Activated T-cell treated with anti-CD3 and anti-CD28 coated beads for 4 hours (primary cell): ENCODE measurements around the gene PLEKHA1.
A peak's percentile ranks its signal among the peaks of the same experiment; 100 is the strongest.

Experiments used
- DNase-seq: peaks from one replicate; pipeline ENCODE4 v3.0.0-alpha.2; 2020

Gene PLEKHA1

DNA sequence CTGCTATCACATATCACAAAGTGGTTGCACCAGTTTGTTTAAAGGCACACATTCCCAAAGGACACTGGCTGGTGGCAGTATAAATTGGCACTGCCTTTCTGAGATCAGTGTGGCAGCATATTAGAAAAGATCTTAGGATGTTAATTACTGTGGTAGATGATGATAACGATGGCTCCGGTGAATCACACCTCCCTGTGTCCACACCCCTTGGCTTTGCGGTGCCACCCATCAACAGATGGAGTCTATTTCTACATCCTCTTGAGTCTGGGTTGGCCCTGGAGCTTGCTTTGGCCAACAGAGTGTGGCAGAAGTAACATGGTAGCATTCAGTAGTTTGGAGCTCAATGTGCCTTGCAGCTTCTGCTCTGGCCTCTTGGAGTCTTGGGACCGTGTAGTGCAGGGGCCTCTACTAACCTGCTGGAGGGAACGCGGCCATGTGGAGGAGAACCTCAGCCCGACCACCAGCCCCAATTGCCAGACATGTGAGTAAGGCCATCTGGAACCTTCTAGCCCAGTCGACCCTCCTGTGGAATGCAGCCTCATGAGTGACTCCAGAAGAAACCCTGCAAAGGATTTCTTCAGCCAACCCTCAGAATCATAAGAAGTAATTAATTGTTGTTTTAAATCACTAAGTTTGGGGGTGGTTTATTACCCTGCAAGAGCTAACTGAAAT, 27.2 kb upstream of the PLEKHA1 start:
- DNase-seq = no peak

- DNase-seq = no peak
These were observed 26.0 kb upstream of the PLEKHA1 start for GRCh38 chr10:122348512-122348911.

DNA sequence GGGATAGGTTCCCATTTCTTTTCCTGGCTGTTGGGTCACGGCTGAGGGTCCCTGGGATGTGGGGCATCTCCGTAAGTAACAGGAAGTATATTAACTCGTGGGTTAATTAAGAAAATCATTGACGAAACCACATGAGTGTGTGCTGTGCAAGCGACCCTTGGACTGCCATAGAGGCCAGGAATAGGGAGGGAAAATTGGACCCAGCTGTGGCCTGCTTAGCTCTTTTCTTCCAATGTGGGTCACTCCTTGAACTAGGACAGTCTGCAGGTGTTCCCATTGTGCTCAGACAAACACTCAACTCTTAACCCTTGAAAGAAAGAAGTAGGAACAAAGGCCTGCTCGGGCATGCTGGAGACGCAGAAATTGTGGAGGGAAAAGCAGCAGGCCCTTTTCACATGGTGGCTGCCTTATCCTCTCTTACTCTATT, 25.6 kb upstream of the PLEKHA1 start:
- DNase-seq = no peak

DNA sequence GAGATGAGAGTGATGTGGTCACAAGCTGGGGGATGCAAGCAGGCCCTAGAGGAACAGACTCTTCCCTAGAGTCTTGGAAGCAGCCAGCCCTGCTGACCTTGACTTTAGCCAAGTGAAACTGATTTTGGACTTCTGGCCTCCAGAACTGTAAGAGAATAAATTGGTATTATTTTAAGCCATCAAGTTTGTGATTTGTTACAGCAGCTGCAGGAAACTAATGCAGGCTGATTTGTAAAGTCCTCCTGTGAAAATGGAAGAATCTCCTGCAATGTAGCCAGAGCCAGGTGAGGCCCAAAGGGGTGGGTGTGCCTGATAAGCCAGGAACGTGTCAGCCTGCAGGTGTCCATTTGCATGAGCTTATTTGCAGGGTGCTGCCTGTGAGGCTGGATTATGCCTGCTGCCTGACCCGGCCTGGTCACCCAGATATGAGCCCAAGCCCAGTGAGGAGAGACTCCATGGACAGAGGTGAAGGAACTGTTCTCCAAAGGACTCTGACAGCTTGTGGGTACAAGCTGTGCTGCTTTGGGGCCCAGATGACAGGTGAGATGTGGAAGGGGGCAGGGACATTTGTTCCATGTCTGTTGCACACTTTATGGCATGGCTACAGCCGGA, 24.6 kb upstream of the PLEKHA1 start:
- no peak for DNase-seq

DNA sequence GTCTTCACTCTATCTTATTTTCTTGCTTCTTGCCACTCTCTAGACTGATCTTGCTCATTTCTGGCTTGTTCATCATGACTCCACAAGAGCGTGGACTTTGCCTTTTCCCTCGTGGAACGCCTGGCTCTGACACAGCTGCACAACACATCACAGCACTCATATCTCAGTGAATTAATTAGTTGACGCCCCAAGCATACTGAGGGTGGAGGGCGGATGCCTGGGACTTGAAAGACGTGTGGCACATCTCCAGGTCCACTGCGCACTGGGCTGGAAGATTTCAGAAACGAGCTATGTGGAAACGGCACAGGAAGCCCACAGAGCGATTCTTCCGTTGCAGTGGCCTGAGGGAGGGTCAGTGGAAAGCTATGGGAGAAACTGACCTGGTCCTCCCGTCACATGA, 23.6 kb upstream of the PLEKHA1 start:
- no peak for DNase-seq

- no peak for DNase-seq
These were observed 21.5 kb upstream of the PLEKHA1 start for GRCh38 chr10:122352817-122353525.

GRCh38 chr10:122354383-122354782, 20.1 kb upstream of the PLEKHA1 start:
- DNase-seq = no peak

DNA sequence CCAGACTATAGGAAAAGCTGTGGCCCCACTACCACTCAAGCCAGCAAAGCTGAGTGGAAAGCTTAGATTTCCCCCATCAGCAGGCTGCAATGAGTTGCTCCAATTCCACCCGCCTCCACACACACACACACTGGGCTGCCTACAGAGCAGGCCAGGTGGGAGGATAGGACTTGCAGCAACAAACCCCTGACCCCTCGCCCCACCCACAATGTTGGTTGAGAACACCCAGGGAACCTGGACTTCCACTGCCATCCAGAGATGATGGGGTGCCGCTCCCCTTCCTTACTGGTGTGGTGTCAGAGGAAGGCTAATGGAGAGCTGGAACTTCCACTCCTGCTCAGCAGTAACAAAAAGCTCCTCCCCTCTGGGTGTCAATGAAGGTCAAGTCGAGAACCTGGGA, 16.8 kb upstream of the PLEKHA1 start:
- DNase-seq = no peak

GRCh38 chr10:122359621-122360020, 14.9 kb upstream of the PLEKHA1 start:
- no peak for DNase-seq

- DNase-seq = no peak
These were observed 13.5 kb upstream of the PLEKHA1 start for GRCh38 chr10:122361046-122361445.

DNA sequence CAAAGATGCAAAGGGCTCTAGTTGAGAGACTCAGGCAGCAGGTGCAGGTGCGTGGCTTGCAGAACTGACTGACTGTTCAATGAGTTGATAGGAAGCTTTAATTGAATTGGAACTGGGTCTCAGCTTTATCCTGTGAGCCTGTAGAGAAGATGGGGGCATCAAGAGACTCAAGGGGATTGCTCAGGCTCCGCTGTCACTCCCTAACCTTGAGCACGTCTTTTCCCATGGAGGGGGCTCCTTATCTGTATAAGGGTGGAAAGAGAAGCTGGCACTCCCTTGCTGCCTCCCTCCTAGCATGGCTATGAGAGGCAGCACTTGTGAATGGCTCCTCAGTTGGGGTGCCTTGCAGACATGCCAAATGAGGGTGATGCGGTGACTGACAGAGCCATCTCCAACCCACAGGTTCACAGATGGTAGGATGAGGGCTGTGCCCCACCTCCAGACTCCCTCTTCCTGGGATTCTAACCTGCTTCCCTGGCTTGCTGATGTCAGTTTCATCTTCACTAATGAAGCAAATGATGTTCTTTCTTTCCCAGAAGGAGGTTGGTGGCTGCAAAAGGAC, 12.4 kb upstream of the PLEKHA1 start:
- no peak for DNase-seq

DNA sequence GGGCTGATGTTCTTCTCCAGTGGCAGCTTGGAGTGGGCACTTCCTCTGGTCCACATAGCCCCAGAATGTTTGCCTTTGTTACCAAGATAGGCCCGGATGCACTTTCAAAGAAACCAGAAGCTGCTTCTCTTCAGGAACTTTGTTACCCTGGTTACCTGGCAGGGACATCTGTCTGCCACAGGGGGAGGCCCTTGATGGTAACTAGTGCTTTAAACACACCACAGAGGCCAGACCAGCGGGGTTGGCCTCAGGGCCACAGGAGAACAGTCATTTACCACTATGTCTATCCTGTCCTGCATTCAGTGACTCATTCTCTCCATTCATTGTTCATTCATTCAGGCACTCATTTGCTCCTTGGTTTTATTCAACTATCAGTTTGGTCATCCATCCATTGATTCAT, 11.9 kb upstream of the PLEKHA1 start:
- DNase-seq = no peak

DNA sequence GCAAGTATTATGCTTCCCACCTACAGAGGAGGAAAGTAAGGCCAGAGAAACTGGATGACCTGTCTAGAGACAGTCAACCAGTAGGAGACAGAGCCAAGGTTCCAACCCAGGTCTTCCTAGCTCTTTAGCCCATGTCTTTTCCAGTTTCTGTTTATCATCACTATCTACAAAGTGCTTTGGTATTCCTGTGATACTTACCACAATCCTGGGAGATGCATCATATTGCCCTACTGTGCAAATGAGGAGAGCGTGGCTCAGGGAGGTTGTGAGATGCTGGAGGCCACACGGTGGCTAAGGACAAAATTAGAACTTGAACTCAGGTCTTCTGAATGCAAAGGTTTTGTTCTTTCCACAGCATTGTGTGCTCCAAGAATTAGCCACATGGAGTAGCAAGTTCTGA, 11.2 kb upstream of the PLEKHA1 start:
- DNase-seq = no peak

GRCh38 chr10:122363722-122364463, 10.6 kb upstream of the PLEKHA1 start:
- no peak for DNase-seq

- DNase-seq = no peak
These were observed 5.8 kb upstream of the PLEKHA1 start for GRCh38 chr10:122368502-122369254.

GRCh38 chr10:122373108-122373507, 1.4 kb upstream of the PLEKHA1 start:
- no peak for DNase-seq

GRCh38 chr10:122373721-122374120, 787 bp upstream of the PLEKHA1 start:
- DNase-seq = no peak

DNA sequence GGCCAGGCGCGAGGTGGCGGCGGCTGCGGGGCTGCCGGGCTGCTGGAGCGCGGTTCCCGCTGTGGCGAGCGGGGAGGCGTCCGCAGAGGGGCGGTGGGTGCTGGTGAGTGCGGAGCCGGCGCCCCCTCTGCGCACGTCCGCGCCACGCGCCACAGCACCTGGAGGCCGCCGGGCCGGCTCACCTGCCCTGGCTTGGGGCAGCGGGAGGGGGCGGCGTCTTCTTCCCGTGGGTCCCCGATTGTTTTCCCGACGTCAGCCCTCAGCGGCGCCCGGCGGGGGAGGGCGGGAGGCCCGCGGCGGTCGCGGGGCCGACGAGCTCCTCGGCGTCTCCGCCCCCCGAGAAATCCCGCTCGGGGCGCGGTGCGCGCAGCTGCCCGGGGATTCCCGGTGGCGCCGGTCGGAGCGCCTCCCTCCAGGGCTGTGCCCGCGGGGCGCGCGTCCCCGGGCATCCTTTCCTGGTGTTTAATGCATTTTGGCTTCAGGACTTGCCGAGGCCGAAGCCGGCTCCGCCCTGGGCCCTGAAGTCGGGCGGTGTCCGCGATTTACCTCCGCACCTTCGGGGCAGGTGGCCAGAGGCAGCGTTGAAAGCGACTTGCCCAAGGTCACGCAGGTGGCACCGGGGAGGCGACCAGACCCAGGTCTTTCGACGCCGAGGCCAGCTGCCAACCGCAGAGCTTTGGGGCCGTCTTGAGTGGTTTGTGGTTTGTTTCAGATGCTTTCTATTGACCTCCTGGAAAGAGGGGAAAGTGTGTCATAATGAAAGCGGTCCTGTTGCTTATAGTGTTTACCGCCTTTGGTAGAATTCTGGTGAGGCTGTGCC, 561 bp downstream of the PLEKHA1 start:
- DNase-seq = peak; percentile 51

DNA sequence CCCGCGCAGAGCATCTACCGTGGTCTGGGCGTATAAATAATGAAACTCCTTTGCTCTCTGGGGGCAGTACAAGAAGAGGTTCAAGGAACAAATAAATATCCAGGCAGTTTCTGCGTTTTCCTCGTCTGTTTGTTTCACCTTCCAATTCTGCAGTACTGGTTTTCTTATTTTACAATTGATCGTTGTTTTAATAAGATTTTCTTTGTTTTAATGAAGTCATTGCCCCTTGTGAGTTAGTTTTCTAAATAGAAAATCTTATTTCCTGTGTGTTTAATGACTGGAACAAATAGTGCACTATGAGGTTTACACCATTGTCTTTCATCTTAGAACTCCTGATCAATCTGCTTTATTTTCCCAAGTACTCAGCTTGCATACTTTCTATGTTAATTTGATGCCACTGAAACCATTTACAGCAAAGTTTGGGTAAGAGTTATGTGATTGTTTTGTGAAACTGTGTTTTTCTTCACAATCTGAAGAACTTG, 1.2 kb downstream of the PLEKHA1 start:
- no peak for DNase-seq

GRCh38 chr10:122376364-122376961, 2.0 kb downstream of the PLEKHA1 start:
- no peak for DNase-seq

DNA sequence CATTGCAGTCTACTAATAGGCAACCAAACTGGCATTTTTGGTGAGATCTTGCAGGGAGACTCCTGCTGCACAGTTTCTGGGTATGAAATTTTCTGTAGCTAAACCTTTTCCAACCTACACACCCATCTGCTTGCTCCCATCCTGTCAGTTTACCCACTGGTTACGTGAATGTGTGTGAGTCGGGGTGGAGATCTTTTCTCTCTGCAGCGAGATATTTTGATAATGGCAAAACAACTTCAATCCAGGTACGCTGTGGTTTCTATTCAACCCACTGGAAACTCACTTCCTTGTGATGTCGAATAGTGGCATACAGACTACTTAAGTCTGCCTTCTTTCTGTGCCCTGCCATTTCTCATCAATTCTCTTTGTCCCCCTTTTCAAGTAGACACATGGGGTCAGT, 4.5 kb downstream of the PLEKHA1 start:
- DNase-seq = no peak
